Activated CD8-positive, alpha-beta T cell treated with anti-CD3 and anti-CD28 coated beads for 36 hours (primary cell): ENCODE results near the gene LGALS8. TPM values are rescaled to one million over a fixed set of nuclear protein-coding genes. Genes with fewer than 3 reads are reported as not detected.

Source experiments
- ATAC-seq: fragments of 200-7000 bp; cut with Tn5 transposase; one replicate; pipeline ENCODE4 v1.10.0; 2021; ENCODE audit warnings: mild to moderate bottlenecking, moderate library complexity
- CTCF ChIA-PET: fragments of 350-600 bp; sonication (Branson Sonifier 250); formaldehyde crosslinking; loops from one replicate; lab custom pipeline; 2021; ENCODE audit warnings: antibody characterized with exemption; lab: Charles Lee
- POLR2A ChIA-PET: fragments of 350-600 bp; sonication (Branson Sonifier 250); formaldehyde crosslinking; loops from one replicate; lab custom pipeline; 2021; ENCODE audit warnings: antibody characterized with exemption; lab: Charles Lee
- DNase-seq: peaks from one replicate; pipeline ENCODE4 v3.0.0-alpha.2; 2020
- H3K27ac Mint-ChIP-seq: one replicate; pipeline ENCODE4 v1.8.0; 2021; ENCODE audit warnings: mild to moderate bottlenecking, mixed read lengths
- H3K27me3 Mint-ChIP-seq: one replicate; pipeline ENCODE4 v1.8.0; 2021; ENCODE audit warnings: mixed read lengths
- H3K36me3 Mint-ChIP-seq: one replicate; pipeline ENCODE4 v1.8.0; 2021; ENCODE audit warnings: low read depth, mixed read lengths
- H3K4me1 Mint-ChIP-seq: one replicate; pipeline ENCODE4 v1.8.0; 2021; ENCODE audit warnings: low read depth, mixed read lengths
- H3K4me3 Mint-ChIP-seq: one replicate; pipeline ENCODE4 v1.8.0; 2021; ENCODE audit warnings: mild to moderate bottlenecking, moderate library complexity, mixed read lengths
- H3K9me3 Mint-ChIP-seq: one replicate; pipeline ENCODE4 v1.8.0; 2021; ENCODE audit warnings: mixed read lengths
- intact Hi-C: fragments of 100-400 bp; cut with micrococcal nuclease; formaldehyde crosslinking; loops from one replicate; pipeline ENCODE4 v1.10.0; 2022
- total RNA-seq, 2 experiments: library from RNA; stranded (reverse); gene quantifications; one replicate each; pipeline ENCODE4 v1.2.3, GENCODE V29; 2021
- TF ChIP-seq, protein P1 (sequence below): fragments of 200-600 bp; IDR thresholded peaks from one replicate; pipeline ENCODE4 v1.8.0; 2022; ENCODE audit warnings: antibody characterized with exemption, mild to moderate bottlenecking

Gene LGALS8
- total RNA-seq, 2 experiments from 2014 or later = 87.3 to 89.3 TPM

DNA sequence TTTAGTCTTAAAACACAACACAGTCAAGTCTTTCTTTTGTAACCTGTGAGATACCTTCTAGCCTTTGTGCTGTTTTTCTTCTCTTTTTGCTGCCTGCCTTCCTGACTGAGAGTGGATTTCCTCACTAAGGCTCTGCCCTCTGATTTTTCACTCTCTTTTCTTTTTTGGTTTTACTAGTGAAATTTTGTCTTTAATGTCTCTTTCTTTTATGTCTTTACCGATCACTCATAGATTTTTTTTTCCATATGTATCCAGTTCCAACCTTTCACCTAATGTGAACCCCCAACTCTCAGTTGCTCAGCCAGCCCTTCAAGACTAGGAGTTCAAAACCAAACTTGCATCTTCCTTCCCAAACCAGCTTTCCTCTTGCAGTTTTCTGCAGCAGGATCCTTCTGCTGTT is 6.5 kb downstream of the LGALS8 start:
- POLR2A ChIA-PET = interaction anchor here (1.1 kb wide), 1 partner anchor 15 kb away, joined by 3 read pairs; no protein-coding TSS in a partner anchor
- CTCF ChIA-PET = no interaction called here
- TF ChIP-seq, protein P1, sequence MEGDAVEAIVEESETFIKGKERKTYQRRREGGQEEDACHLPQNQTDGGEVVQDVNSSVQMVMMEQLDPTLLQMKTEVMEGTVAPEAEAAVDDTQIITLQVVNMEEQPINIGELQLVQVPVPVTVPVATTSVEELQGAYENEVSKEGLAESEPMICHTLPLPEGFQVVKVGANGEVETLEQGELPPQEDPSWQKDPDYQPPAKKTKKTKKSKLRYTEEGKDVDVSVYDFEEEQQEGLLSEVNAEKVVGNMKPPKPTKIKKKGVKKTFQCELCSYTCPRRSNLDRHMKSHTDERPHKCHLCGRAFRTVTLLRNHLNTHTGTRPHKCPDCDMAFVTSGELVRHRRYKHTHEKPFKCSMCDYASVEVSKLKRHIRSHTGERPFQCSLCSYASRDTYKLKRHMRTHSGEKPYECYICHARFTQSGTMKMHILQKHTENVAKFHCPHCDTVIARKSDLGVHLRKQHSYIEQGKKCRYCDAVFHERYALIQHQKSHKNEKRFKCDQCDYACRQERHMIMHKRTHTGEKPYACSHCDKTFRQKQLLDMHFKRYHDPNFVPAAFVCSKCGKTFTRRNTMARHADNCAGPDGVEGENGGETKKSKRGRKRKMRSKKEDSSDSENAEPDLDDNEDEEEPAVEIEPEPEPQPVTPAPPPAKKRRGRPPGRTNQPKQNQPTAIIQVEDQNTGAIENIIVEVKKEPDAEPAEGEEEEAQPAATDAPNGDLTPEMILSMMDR = no peak
- intact Hi-C loops = no loop called here
- Mint-ChIP-seq H3K27ac (peak overlapping the region; percentile 18), H3K4me1 (peaks cover 47% of the 10 kb centered on the region), H3K36me3 (peaks cover 47% of the 10 kb centered on the region), H3K27me3 (no peaks in the 10 kb centered on the region), H3K9me3 (no peaks in the 10 kb centered on the region), H3K4me3 (no peak overlapping the region)
- ATAC-seq (no peak), DNase-seq (no peak)

DNA sequence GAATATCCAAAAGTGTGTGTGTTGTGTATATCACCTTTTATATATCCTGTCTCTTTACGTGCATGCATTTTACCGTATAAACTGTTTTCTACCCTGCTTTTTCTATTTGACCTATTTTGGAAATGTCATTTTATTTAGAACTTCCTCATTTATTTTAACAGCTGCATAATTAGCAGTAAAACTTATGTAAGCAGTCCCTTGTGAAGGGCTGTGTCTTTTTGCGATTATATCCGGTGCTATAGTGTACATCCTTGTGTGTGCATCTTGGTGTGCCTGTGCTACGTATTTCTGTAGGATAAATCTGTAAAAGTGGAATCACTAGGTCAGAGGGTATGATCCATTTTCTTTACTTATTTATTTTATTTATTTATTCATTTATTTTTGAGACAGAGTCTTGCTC is 7.2 kb downstream of the LGALS8 start:
- Mint-ChIP-seq H3K27ac (no peak overlapping the region), H3K27me3 (no peaks in the 10 kb centered on the region), H3K36me3 (peaks cover 50% of the 10 kb centered on the region), H3K4me1 (peaks cover 50% of the 10 kb centered on the region), H3K4me3 (no peak overlapping the region), H3K9me3 (no peaks in the 10 kb centered on the region)
- ATAC-seq (no peak), DNase-seq (no peak)
- ChIA-PET POLR2A (no interaction called here), CTCF (interaction anchor here (0.8 kb wide), 1 partner anchor 14 kb away, joined by 3 read pairs; no protein-coding TSS in a partner anchor)
- intact Hi-C loops = no loop called here
- TF ChIP-seq, protein P1 = no peak

DNA sequence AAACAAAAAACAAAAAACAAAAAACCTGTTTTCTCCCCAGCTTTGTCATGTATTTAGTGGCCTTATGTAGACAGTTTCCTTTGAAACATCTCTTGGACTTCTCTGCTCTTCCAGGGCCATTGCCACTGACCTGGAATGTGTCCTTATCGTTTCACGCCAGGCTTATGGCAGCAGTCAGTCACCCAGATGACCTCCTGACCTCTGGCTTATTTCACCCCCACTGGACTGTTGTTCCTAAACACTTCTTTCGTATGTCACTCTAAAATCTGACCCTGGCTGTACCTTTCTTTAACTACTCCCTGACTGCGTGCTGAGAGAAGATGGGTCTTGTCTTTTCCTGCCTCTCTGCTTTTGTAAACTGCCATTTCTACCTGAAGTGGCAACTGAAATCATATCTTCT is 9.1 kb downstream of the LGALS8 start:
- CTCF ChIA-PET = no interaction called here
- no peak for ATAC-seq

DNA sequence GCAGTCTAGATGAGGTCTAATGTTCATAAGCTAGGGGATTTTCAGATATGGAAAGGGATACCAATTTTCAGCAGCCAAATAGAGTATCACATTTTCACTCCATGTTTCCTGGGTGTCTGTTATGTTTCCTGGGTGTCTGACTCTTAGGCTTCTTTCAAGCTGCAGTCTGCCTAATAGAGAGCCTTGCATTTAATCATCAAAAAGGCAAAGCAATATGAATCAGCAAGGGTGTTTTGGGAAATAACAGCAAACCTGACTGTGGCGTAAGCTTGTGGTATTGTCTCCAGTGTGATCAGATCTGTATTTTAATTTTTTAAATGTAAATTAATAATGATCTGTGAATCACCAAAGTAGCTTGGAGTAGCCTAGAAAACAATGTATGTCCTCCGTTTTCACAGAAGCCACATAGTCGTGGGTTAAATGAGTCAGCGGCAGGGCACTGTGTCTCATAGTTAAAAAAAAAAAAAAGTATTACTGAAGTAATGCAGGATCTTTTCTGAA is 10.4 kb downstream of the LGALS8 start:
- CTCF ChIA-PET = interaction anchor here (0.6 to 0.9 kb wide), 2 partner anchors 16 to 429 kb away, joined by 3 read pairs; no protein-coding TSS in a partner anchor
- peaks cover 39% of the 10 kb centered on the region for H3K4me1 Mint-ChIP-seq
- H3K27me3 Mint-ChIP-seq = no peaks in the 10 kb centered on the region
- peak; percentile 88 for ATAC-seq
- H3K4me3 Mint-ChIP-seq = no peak overlapping the region
- no peaks in the 10 kb centered on the region for H3K9me3 Mint-ChIP-seq
- peak; percentile 74 for DNase-seq
- TF ChIP-seq, protein P1 = no peak
- intact Hi-C loops = no loop called here
- POLR2A ChIA-PET = interaction anchor here (0.8 to 0.9 kb wide), 2 partner anchors 9 to 17 kb away, joined by 3 read pairs; no protein-coding TSS in a partner anchor
- H3K27ac Mint-ChIP-seq = peak overlapping the region; percentile 84
- H3K36me3 Mint-ChIP-seq = peaks cover 49% of the 10 kb centered on the region

More for the DNA sequence above, 9.1 kb downstream of the LGALS8 start:
- intact Hi-C loops = no loop called here
- Mint-ChIP-seq H3K9me3 (no peaks in the 10 kb centered on the region), H3K4me3 (no peak overlapping the region), H3K36me3 (peaks cover 49% of the 10 kb centered on the region), H3K4me1 (peaks cover 42% of the 10 kb centered on the region), H3K27ac (no peak overlapping the region), H3K27me3 (no peaks in the 10 kb centered on the region)
- POLR2A ChIA-PET = no interaction called here
- TF ChIP-seq, protein P1 = no peak
- no peak for DNase-seq

DNA sequence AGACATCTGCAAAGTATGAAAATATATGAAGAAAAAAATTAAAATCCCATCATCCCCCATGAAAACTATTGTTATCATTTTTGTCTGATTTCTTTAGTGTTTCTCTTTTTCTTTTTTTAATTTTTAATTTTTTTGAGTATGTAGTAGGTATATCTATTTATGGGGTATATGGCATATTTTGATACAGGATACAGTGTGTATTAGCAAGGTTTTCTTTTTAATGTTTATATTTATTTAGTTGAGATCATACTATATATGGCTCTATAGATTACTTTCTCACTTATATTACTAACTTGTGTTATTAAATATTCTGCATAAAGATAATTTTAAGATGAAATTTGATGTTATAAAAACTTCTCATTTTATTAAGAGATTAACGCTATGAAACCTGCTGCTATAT is 11.4 kb downstream of the LGALS8 start:
- POLR2A ChIA-PET = interaction anchor here (1.0 to 1.2 kb wide), 3 partner anchors 9 to 19 kb away, joined by 3 to 6 read pairs (median 4); no protein-coding TSS in a partner anchor
- TF ChIP-seq, protein P1 = no peak
- H3K36me3 Mint-ChIP-seq = peaks cover 55% of the 10 kb centered on the region
- CTCF ChIA-PET = interaction anchor here (0.7 to 1.3 kb wide), 2 partner anchors 14 to 135 kb away, joined by 3 to 4 read pairs; no protein-coding TSS in a partner anchor
- H3K27ac Mint-ChIP-seq = no peak overlapping the region
- H3K4me1 Mint-ChIP-seq = peaks cover 36% of the 10 kb centered on the region
- H3K27me3 Mint-ChIP-seq = no peaks in the 10 kb centered on the region
- no peaks in the 10 kb centered on the region for H3K9me3 Mint-ChIP-seq
- ATAC-seq = no peak
- no peak for DNase-seq
- intact Hi-C loops = no loop called here
- H3K4me3 Mint-ChIP-seq = no peak overlapping the region
